Astrocyte (in vitro differentiated cells and primary cell): ENCODE results near the gene LRMDA.

Experiments
- EZH2 ChIP-seq: IDR thresholded peaks from 2 replicates; pipeline ENCODE4 v1.6.1; 2012; ENCODE audit warnings: mild to moderate bottlenecking, low read length, inconsistent platforms; ENCODE audit not compliant: insufficient read depth
- TF ChIP-seq, protein P1 (sequence below): IDR thresholded peaks from 2 replicates; pipeline ENCODE4 v1.5.1; 2011; ENCODE audit warnings: low read depth, mild to moderate bottlenecking, inconsistent platforms, low read length, moderate library complexity; ENCODE audit not compliant: insufficient read depth

DNA sequence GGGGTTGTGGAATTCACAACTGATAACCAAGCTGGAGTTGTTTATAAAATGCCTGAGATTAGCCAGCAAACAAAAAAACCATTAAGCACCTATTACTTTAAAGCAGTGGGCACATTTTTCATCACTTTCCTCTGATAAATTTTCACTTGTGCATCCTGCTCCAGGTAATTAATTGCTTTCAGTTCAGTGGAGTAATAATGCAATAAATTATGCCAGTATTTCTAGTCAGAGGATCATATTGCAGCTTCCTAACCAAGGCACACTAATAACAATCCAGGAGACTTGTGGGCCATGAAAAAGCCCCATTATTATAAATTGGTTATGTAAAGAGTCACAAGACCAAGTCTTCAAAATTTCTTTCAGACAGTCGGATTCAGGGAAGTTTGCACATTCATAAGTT is 193.2 kb downstream of the LRMDA start:
- TF ChIP-seq, protein P1, sequence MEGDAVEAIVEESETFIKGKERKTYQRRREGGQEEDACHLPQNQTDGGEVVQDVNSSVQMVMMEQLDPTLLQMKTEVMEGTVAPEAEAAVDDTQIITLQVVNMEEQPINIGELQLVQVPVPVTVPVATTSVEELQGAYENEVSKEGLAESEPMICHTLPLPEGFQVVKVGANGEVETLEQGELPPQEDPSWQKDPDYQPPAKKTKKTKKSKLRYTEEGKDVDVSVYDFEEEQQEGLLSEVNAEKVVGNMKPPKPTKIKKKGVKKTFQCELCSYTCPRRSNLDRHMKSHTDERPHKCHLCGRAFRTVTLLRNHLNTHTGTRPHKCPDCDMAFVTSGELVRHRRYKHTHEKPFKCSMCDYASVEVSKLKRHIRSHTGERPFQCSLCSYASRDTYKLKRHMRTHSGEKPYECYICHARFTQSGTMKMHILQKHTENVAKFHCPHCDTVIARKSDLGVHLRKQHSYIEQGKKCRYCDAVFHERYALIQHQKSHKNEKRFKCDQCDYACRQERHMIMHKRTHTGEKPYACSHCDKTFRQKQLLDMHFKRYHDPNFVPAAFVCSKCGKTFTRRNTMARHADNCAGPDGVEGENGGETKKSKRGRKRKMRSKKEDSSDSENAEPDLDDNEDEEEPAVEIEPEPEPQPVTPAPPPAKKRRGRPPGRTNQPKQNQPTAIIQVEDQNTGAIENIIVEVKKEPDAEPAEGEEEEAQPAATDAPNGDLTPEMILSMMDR, result no peak
- no peak for TF ChIP-seq EZH2
